Astrocyte (in vitro differentiated cells and primary cell): ENCODE results near the gene XPNPEP1. TPM values are rescaled to one million over a fixed set of nuclear protein-coding genes. Genes with fewer than 3 reads are reported as not detected.
A peak's percentile ranks its signal among the peaks of the same experiment; 100 is the strongest.

Source experiments
- DNase-seq: peaks from one replicate; pipeline ENCODE4 v3.0.0-alpha.2; 2010; ENCODE audit warnings: low read depth
- FAIRE-seq: peaks from 2 replicates; lab custom pipeline; 2011; peaks lifted over from hg19 to GRCh38; lab: Jason Lieb, UNC
- H2AFZ ChIP-seq: 2 replicates; pipeline ENCODE4 v1.6.0; 2012; ENCODE audit warnings: low read depth, low read length, inconsistent platforms
- H3K27ac ChIP-seq: 2 replicates; pipeline ENCODE4 v1.5.1; 2011; ENCODE audit warnings: low read depth, low read length, inconsistent platforms
- H3K27me3 ChIP-seq: 2 replicates; pipeline ENCODE4 v1.6.0; 2011; ENCODE audit warnings: low read length, inconsistent platforms; ENCODE audit not compliant: insufficient read depth
- H3K36me3 ChIP-seq: 2 replicates; pipeline ENCODE4 v1.5.1; 2011; ENCODE audit warnings: low read length, inconsistent platforms; ENCODE audit not compliant: insufficient read depth
- H3K4me1 ChIP-seq: 2 replicates; pipeline ENCODE4 v1.5.1; 2011; ENCODE audit warnings: low read length, inconsistent platforms; ENCODE audit not compliant: insufficient read depth
- H3K4me2 ChIP-seq: 2 replicates; pipeline ENCODE4 v1.6.0; 2012; ENCODE audit warnings: low read length, inconsistent platforms
- H3K4me3 ChIP-seq: 2 replicates; pipeline ENCODE4 v1.5.1; 2011; ENCODE audit warnings: low read depth, mild to moderate bottlenecking, low read length, inconsistent platforms; ENCODE audit not compliant: insufficient read depth
- H3K79me2 ChIP-seq: 2 replicates; pipeline ENCODE4 v1.6.0; 2012; ENCODE audit warnings: mild to moderate bottlenecking, low read length, inconsistent platforms; ENCODE audit not compliant: insufficient read depth
- H3K9ac ChIP-seq: 2 replicates; pipeline ENCODE4 v1.6.0; 2012; ENCODE audit warnings: mild to moderate bottlenecking, low read length, inconsistent platforms
- H3K9me3 ChIP-seq: 2 replicates; pipeline ENCODE4 v1.5.1; 2012; ENCODE audit warnings: low read depth, mild to moderate bottlenecking, low read length, inconsistent platforms; ENCODE audit not compliant: insufficient read depth
- H4K20me1 ChIP-seq: 2 replicates; pipeline ENCODE4 v1.6.0; 2012; ENCODE audit warnings: low read length, inconsistent platforms; ENCODE audit not compliant: insufficient read depth
- H3K27ac Mint-ChIP-seq: one replicate; pipeline ENCODE4 v1.8.0; 2021; ENCODE audit warnings: mild to moderate bottlenecking, mixed read lengths; ENCODE audit not compliant: unreplicated experiment
- H3K27me3 Mint-ChIP-seq: one replicate; pipeline ENCODE4 v1.8.0; 2021; ENCODE audit warnings: low read depth, mixed read lengths; ENCODE audit not compliant: unreplicated experiment
- H3K36me3 Mint-ChIP-seq: one replicate; pipeline ENCODE4 v1.8.0; 2021; ENCODE audit warnings: low read depth, mixed read lengths; ENCODE audit not compliant: unreplicated experiment
- H3K4me1 Mint-ChIP-seq: one replicate; pipeline ENCODE4 v1.8.0; 2021; ENCODE audit warnings: low read depth, mixed read lengths; ENCODE audit not compliant: unreplicated experiment
- H3K4me3 Mint-ChIP-seq: one replicate; pipeline ENCODE4 v1.8.0; 2021; ENCODE audit warnings: mild to moderate bottlenecking, moderate library complexity, mixed read lengths; ENCODE audit not compliant: unreplicated experiment
- H3K9me3 Mint-ChIP-seq: one replicate; pipeline ENCODE4 v1.8.0; 2021; ENCODE audit warnings: mild to moderate bottlenecking, mixed read lengths; ENCODE audit not compliant: unreplicated experiment
- CTCF ChIP-seq: IDR thresholded peaks from 2 replicates; pipeline ENCODE4 v1.5.1; 2011; ENCODE audit warnings: low read depth, mild to moderate bottlenecking, inconsistent platforms, low read length, moderate library complexity; ENCODE audit not compliant: insufficient read depth
- EZH2 ChIP-seq: IDR thresholded peaks from 2 replicates; pipeline ENCODE4 v1.6.1; 2012; ENCODE audit warnings: mild to moderate bottlenecking, low read length, inconsistent platforms; ENCODE audit not compliant: insufficient read depth
- total RNA-seq: library from RNA; stranded (reverse); gene quantifications from 2 replicates; pipeline ENCODE4 v1.2.1, GENCODE V29; 2021

XPNPEP1 gene
- total RNA-seq, 1 donor from 2014 or later = 100 TPM

GRCh38 chr10:109914966-109915365, 8.3 kb downstream of the XPNPEP1 start:
- Histone ChIP-seq H3K27me3 (no peaks in the 10 kb centered on the region), H3K27ac (peak overlapping the region; percentile 62), H4K20me1 (peaks cover 39% of the 10 kb centered on the region), H2AFZ (no peak overlapping the region), H3K4me2 (peak overlapping the region; percentile 63), H3K4me3 (no peak overlapping the region), H3K36me3 (peaks cover 3% of the 10 kb centered on the region), H3K9me3 (no peaks in the 10 kb centered on the region), H3K9ac (no peak overlapping the region), H3K4me1 (peaks cover 28% of the 10 kb centered on the region), H3K79me2 (peaks cover 75% of the 10 kb centered on the region)
- no peaks in the 10 kb centered on the region for H3K27me3 Mint-ChIP-seq
- no peak overlapping the region for H3K4me3 Mint-ChIP-seq
- no peaks in the 10 kb centered on the region for H3K9me3 Mint-ChIP-seq
- H3K36me3 Mint-ChIP-seq = peaks cover 8% of the 10 kb centered on the region
- FAIRE-seq = peak; percentile 26
- H3K27ac Mint-ChIP-seq = peak overlapping the region; percentile 99
- peaks cover 41% of the 10 kb centered on the region for H3K4me1 Mint-ChIP-seq
- DNase-seq = peak; percentile 97
- TF ChIP-seq EZH2 (no peak), CTCF (no peak)

- H3K36me3 ChIP-seq = peaks cover 3% of the 10 kb centered on the region
- Mint-ChIP-seq H3K36me3 (peaks cover 12% of the 10 kb centered on the region), H3K4me3 (no peak overlapping the region), H3K9me3 (no peaks in the 10 kb centered on the region), H3K27ac (peak overlapping the region; percentile 99), H3K27me3 (no peaks in the 10 kb centered on the region), H3K4me1 (peaks cover 45% of the 10 kb centered on the region)
- FAIRE-seq = no peak
- no peak overlapping the region for H2AFZ ChIP-seq
- no peak for DNase-seq
- peak overlapping the region; percentile 15 for H3K9ac ChIP-seq
- H3K4me1 ChIP-seq = peaks cover 28% of the 10 kb centered on the region
- no peaks in the 10 kb centered on the region for H3K9me3 ChIP-seq
- peak overlapping the region; percentile 69 for H3K27ac ChIP-seq
- peak overlapping the region; percentile 10 for H3K4me2 ChIP-seq
- no peaks in the 10 kb centered on the region for H3K27me3 ChIP-seq
- TF ChIP-seq CTCF (no peak), EZH2 (no peak)
- H4K20me1 ChIP-seq = peaks cover 34% of the 10 kb centered on the region
- H3K4me3 ChIP-seq = no peak overlapping the region
- H3K79me2 ChIP-seq = peaks cover 72% of the 10 kb centered on the region
Measured at GRCh38 chr10:109913306-109913892, 9.9 kb downstream of the XPNPEP1 start.
